Body of pancreas (tissue), 4 donors: ENCODE results near the gene OSBPL9. TPM values are rescaled to one million over a fixed set of nuclear protein-coding genes. Genes with fewer than 3 reads are reported as not detected.
A peak's percentile ranks its signal among the peaks of the same experiment; 100 is the strongest.

ENCODE experiments used
- ATAC-seq: fragments of 150-250 bp; one replicate; pipeline ENCODE4 v1.9.1; 2016
- DNase-seq, 4 donors: peaks; one replicate each; pipeline ENCODE4 v3.0.0-alpha.2; 2019
- H3K27ac ChIP-seq, 4 donors: fragments of 200-600 bp; sonication (generic); 1 replicate in 3 of 4; 2 replicates in 1 of 4; pipeline versions ENCODE4 v1.5.1 to v1.6.1; 2016 to 2019; ENCODE audit warnings: mild to moderate bottlenecking in 1 of 4, mixed read lengths in 1 of 4, moderate library complexity in 1 of 4
- H3K27me3 ChIP-seq, 2 donors: fragments of 200-600 bp; sonication (generic); one replicate each; pipeline ENCODE4 v1.6.0; 2016; ENCODE audit warnings: mild to moderate bottlenecking in 1 of 2
- H3K36me3 ChIP-seq, 2 donors: fragments of 200-600 bp; sonication (generic); replicated peaks in 1 of 2; 2 replicates each; pipeline ENCODE4 v1.5.1; 2016; ENCODE audit warnings: low read depth in 2 of 2; ENCODE audit not compliant: insufficient read depth in 1 of 2
- H3K4me1 ChIP-seq: fragments of 200-600 bp; sonication (generic); one replicate; pipeline ENCODE4 v1.6.0; 2016
- H3K4me3 ChIP-seq, 2 donors: fragments of 200-600 bp; sonication (generic); 1 replicate in 1 of 2; 2 replicates in 1 of 2; pipeline ENCODE4 v1.5.1; 2016 to 2019
- H3K9me3 ChIP-seq, 3 donors: fragments of 200-600 bp; sonication (generic); 1 replicate in 2 of 3; 2 replicates in 1 of 3; pipeline ENCODE4 v1.5.1; 2016
- POLR2A ChIP-seq, 3 donors: fragments of 450-650 bp; IDR thresholded peaks; one replicate each; pipeline ENCODE4 v1.6.1; 2016; ENCODE audit warnings: antibody characterized with exemption in 3 of 3, mild to moderate bottlenecking in 2 of 3
- WGBS, 2 donors: methylation state at CpG; one replicate each; pipeline ENCODE4 v1.1.5; 2017; 5-methylcytosine and 5-hydroxymethylcytosine counted together
- intact Hi-C: fragments of 100-400 bp; cut with DNase I; formaldehyde crosslinking; loops from one replicate; pipeline ENCODE4 v1.15.1; 2023
- total RNA-seq, 2 donors: library from RNA; depleted of rRNA; stranded (reverse); fragments of >200 nt; gene quantifications; one replicate each; pipeline ENCODE4 v1.1.0, GENCODE V29; 2016
- TF ChIP-seq, protein P1 (sequence below), 7 experiments: fragments of 450-650 bp in 4 of 7; fragments of 200-600 bp in 3 of 7; sonication (generic) in 3 of 7; IDR thresholded peaks; one replicate each; pipeline ENCODE4 v1.5.1; 2016 to 2019; ENCODE audit warnings: antibody characterized with exemption in 7 of 7

Gene OSBPL9
- total RNA-seq, 2 donors from 2014 or later: 25.1 to 89.0 TPM

DNA sequence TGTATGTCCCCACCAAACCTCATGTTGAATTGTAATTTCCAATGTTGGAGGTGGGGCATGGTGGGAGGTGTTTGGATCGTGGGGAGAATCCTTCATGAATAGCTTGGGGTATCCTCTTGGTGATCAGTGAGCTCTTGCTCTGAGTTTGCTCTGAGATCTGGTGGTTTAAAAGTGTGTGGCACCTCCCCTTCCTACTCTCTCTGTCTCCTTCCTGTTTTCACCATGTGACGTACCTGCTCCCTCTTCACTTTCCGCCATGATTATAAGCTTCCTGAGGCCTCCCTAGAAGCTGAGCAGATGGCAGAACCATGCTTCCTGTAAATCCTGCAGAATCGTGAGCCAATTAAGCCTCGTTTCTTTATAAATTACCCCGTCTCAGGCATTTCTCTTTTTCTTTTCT is 40.0 kb upstream of the OSBPL9 start:
- ATAC-seq (no peak), DNase-seq (no peak)
- H3K4me3 ChIP-seq: no peak overlapping the region
- no peak for TF ChIP-seq POLR2A (IDR thresholded peaks at IDR 0.05)
- TF ChIP-seq, protein P1, sequence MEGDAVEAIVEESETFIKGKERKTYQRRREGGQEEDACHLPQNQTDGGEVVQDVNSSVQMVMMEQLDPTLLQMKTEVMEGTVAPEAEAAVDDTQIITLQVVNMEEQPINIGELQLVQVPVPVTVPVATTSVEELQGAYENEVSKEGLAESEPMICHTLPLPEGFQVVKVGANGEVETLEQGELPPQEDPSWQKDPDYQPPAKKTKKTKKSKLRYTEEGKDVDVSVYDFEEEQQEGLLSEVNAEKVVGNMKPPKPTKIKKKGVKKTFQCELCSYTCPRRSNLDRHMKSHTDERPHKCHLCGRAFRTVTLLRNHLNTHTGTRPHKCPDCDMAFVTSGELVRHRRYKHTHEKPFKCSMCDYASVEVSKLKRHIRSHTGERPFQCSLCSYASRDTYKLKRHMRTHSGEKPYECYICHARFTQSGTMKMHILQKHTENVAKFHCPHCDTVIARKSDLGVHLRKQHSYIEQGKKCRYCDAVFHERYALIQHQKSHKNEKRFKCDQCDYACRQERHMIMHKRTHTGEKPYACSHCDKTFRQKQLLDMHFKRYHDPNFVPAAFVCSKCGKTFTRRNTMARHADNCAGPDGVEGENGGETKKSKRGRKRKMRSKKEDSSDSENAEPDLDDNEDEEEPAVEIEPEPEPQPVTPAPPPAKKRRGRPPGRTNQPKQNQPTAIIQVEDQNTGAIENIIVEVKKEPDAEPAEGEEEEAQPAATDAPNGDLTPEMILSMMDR (IDR thresholded peaks at IDR 0.05): no peak
- no peaks in the 10 kb centered on the region for H3K9me3 ChIP-seq
- no peaks in the 10 kb centered on the region for H3K36me3 ChIP-seq
- WGBS, 2 donors: 82 to 86% methylated on average over 5 to 6 of the region's 6 CpGs
- H3K27ac ChIP-seq: no peak overlapping the region
- intact Hi-C loops: no loop called here
- no peaks in the 10 kb centered on the region for H3K27me3 ChIP-seq
- no peaks in the 10 kb centered on the region for H3K4me1 ChIP-seq

DNA sequence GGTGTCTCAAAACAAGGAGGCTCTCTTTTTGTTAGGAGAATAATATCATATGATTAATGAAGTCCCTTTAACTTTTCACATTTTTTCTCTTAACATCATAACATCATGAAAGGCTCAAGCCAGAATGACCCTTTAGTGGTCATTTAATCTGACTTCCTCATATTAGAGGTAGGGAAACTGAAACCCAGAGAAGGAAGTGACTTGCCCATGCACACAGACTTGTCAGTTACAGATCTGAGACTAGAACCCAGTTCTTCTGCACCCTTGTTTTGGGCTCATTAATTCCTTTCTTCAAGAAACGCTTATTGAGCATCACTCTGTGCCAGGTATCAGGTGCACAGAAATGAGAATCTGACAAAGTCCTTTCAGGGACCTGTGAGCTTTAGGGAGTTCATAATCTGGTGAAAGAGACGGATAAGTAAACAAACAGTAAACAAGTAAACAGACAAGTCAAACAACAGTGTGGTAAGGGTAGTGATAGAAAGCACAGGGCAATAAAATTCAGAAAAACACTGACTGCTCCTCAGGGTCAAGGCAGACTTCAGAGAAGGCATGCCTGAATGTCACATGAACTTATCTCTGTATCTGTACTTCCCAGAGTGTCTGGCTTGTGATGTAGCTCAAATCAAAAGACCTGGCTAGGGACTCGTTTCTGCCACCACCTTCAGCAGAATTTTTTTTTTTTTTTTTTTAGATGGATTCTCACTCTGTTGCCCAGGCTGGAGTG is 38.3 kb upstream of the OSBPL9 start:
- H3K27me3 ChIP-seq: no peaks in the 10 kb centered on the region
- 50 to 51% methylated on average over 3 of the region's 3 CpGs for whole genome bisulfite sequencing, 2 donors
- no peaks in the 10 kb centered on the region for H3K9me3 ChIP-seq
- TF ChIP-seq, protein P1 (IDR thresholded peaks at IDR 0.05): no peak
- no peak for TF ChIP-seq POLR2A (IDR thresholded peaks at IDR 0.05)
- no peak for ATAC-seq
- peak in 1 of 4 donors; percentile 4 for DNase-seq
- H3K4me3 ChIP-seq: no peak overlapping the region
- no peak overlapping the region for H3K27ac ChIP-seq
- H3K4me1 ChIP-seq: no peaks in the 10 kb centered on the region
- no peaks in the 10 kb centered on the region for H3K36me3 ChIP-seq
- intact Hi-C loops: no loop called here

DNA sequence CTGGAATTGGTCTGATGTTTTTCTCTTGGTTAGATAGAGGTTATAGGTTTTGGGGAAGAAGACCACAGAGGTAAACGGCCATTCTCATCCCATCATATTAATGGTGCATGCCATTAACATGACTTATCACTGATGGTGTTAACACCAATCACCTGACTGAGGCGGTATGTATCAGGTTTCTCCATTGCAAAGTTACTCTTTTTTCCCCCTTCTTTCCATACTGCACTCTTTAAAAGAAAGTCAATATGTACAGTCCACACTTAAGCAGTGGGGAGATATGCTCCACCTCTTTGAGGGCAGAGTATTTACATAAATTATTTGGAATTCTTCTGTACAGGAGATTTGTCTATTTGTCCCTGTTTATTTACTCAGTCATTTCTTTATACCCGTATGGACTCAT is 35.7 kb upstream of the OSBPL9 start:
- H3K36me3 ChIP-seq: no peaks in the 10 kb centered on the region
- TF ChIP-seq POLR2A (IDR thresholded peaks at IDR 0.05): no peak
- TF ChIP-seq, protein P1 (IDR thresholded peaks at IDR 0.05): no peak
- no peak overlapping the region for H3K4me3 ChIP-seq
- ATAC-seq (no peak), DNase-seq (no peak)
- H3K4me1 ChIP-seq: no peaks in the 10 kb centered on the region
- intact Hi-C loops: no loop called here
- WGBS, 2 donors: 62 to 71% methylated on average over 3 of the region's 3 CpGs
- H3K9me3 ChIP-seq: no peaks in the 10 kb centered on the region
- H3K27ac ChIP-seq: no peak overlapping the region
- no peaks in the 10 kb centered on the region for H3K27me3 ChIP-seq

DNA sequence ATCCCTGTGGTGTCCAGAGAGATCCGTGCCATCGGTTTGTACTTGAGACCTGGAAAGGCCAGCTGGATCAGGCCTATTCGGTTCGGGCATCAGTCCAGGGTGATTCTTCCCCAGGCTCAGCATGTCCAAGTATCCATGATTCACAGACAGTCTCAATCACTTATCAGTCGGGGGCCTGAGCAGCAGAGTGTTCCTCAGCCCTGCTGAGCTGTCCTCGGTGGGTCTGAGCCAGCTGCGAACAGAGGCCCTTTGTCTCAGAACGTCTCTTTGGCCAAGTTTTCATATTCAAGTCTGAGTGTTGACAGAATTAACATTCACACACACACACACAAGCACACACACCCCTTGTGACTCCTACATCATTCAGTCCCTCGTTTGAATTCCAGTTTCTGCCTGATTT is 33.4 kb upstream of the OSBPL9 start:
- TF ChIP-seq, protein P1 (IDR thresholded peaks at IDR 0.05): no peak
- no peak for TF ChIP-seq POLR2A (IDR thresholded peaks at IDR 0.05)
- no peaks in the 10 kb centered on the region for H3K9me3 ChIP-seq
- 43 to 57% methylated on average over 6 to 9 of the region's 9 CpGs for WGBS, 2 donors
- intact Hi-C loops: no loop called here
- peak overlapping the region in 2 of 4 donors; percentile 4 to 39 for H3K27ac ChIP-seq
- no peaks in the 10 kb centered on the region for H3K27me3 ChIP-seq
- ATAC-seq (peak; percentile 75), DNase-seq (peak; percentile 13 to 50 (median 44))
- H3K4me3 ChIP-seq: no peak overlapping the region
- no peaks in the 10 kb centered on the region for H3K36me3 ChIP-seq
- H3K4me1 ChIP-seq: no peaks in the 10 kb centered on the region

DNA sequence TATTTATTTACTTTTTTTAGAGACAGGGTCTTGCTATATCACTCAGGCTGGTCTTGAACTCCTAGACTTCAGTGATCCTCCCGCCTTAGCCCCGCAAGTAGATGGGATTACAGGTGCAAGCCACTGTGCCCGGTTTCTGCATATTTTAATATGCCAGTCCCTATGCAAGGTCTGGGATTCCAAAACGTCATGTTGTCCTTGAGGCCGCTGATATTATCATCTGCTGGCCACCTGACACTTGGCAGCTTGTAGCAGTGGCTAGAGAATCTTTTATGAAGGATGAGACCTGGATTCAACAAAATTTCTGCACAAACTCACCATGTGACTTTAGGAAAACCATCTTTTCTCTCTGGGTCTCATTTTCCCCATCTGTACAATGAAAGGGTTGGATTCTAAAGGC is 32.9 kb upstream of the OSBPL9 start:
- Histone ChIP-seq H3K4me3 (no peak overlapping the region), H3K9me3 (no peaks in the 10 kb centered on the region), H3K27me3 (no peaks in the 10 kb centered on the region), H3K36me3 (no peaks in the 10 kb centered on the region), H3K27ac (no peak overlapping the region), H3K4me1 (no peaks in the 10 kb centered on the region)
- intact Hi-C loops: no loop called here
- no peak for ATAC-seq
- no peak for DNase-seq
- WGBS, 2 donors: 60 to 64% methylated on average over 5 of the region's 5 CpGs
- TF ChIP-seq, protein P1 (IDR thresholded peaks at IDR 0.05): no peak
- no peak for TF ChIP-seq POLR2A (IDR thresholded peaks at IDR 0.05)
